Activated naive CD4-positive, alpha-beta T cell treated with anti-CD3 and anti-CD28 coated beads, Interleukin-2, amount 50 U/mL, for 24 hours (primary cell): ENCODE data around the gene SCYL1.

Experiments used
- H3K27ac Mint-ChIP-seq: one replicate; pipeline ENCODE4 v1.8.0; 2021; ENCODE audit warnings: mild to moderate bottlenecking, mixed read lengths
- H3K27me3 Mint-ChIP-seq: one replicate; pipeline ENCODE4 v1.8.0; 2021; ENCODE audit warnings: mixed read lengths
- H3K36me3 Mint-ChIP-seq: one replicate; pipeline ENCODE4 v1.8.0; 2021; ENCODE audit warnings: mixed read lengths
- H3K4me1 Mint-ChIP-seq: one replicate; pipeline ENCODE4 v1.8.0; 2021; ENCODE audit warnings: mixed read lengths
- H3K4me3 Mint-ChIP-seq: one replicate; pipeline ENCODE4 v1.8.0; 2021; ENCODE audit warnings: mild to moderate bottlenecking, mixed read lengths
- H3K9me3 Mint-ChIP-seq: one replicate; pipeline ENCODE4 v1.8.0; 2021; ENCODE audit warnings: mixed read lengths

The SCYL1 gene

DNA sequence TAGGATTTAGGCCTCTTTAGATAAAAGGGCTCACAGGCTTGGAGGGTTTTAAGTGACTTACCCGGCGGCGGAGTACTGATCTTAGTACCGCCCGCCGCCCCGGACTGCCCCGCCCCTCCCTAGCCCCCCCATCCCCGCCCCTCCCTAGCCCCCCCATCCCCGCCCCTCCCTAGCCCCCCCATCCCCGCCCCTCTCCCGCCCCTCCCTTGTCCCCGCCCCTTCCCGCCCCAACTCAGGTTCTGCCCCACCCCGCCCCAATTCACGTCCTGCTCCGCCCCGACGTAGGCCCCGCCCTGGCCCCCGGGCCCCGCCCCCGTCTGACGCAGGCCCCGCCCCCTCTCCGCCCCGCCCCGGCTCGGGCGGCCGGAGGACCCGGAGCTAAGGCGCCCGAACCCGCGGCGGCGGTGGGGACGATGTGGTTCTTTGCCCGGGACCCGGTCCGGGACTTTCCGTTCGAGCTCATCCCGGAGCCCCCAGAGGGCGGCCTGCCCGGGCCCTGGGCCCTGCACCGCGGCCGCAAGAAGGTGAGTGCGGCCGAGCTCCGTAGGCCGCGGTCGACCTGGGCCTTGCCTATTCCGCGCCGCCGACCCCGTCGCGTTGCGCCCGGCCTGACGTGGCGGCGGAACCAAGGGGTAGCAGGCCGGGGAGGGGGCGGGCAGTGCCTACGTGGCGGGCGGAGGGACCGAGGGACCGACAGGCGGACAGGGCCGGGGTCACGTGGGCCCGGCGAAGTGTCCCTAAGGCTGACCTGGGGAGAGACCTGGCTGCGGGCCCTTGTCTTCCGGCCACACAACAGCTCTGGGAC is at the start of gene SCYL1:
SCYL1 (plus strand) TSS at position 343 of the 805 bp plus-strand sequence; CDS start at position 414, 71 bp downstream.
- Mint-ChIP-seq H3K27ac (peak within 1 kb of the TSS; percentile 90), H3K9me3 (no peaks in the 10 kb centered on the region), H3K4me1 (peaks cover 56% of the 10 kb centered on the region), H3K36me3 (no peaks in the 10 kb centered on the region), H3K27me3 (no peaks in the 10 kb centered on the region), H3K4me3 (peak within 1 kb of the TSS; percentile 87)

DNA sequence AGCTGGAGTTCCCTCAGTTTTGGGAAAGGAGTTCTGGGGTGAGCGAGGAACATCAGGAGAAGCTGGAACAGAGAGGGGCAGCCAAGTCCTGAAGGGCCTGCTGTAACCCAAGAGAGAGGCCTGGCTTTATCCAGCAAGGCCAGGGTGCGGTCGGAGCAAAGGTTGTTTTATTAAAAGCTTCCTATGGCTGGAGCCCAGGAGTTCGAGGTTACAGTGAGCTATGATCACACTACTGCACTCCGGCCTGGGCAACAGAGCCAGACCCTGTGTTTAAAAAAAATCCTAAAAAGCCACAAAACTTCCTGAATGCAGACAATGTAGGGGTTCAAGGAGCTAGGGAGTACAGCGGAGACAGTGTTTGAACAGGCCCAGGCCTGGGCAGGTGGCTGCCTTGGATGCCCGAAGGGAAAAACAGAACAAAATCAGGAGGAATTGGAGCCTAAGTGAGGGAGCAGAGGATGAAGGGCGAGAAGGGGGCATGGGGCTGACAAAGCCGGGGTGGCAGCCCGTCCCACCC is 48.2 kb upstream of the SCYL1 start:
- Mint-ChIP-seq H3K27ac (peak overlapping the region; percentile 97), H3K9me3 (no peaks in the 10 kb centered on the region), H3K36me3 (no peaks in the 10 kb centered on the region), H3K4me3 (peak overlapping the region; percentile 94), H3K4me1 (peaks cover 10% of the 10 kb centered on the region), H3K27me3 (no peaks in the 10 kb centered on the region)

DNA sequence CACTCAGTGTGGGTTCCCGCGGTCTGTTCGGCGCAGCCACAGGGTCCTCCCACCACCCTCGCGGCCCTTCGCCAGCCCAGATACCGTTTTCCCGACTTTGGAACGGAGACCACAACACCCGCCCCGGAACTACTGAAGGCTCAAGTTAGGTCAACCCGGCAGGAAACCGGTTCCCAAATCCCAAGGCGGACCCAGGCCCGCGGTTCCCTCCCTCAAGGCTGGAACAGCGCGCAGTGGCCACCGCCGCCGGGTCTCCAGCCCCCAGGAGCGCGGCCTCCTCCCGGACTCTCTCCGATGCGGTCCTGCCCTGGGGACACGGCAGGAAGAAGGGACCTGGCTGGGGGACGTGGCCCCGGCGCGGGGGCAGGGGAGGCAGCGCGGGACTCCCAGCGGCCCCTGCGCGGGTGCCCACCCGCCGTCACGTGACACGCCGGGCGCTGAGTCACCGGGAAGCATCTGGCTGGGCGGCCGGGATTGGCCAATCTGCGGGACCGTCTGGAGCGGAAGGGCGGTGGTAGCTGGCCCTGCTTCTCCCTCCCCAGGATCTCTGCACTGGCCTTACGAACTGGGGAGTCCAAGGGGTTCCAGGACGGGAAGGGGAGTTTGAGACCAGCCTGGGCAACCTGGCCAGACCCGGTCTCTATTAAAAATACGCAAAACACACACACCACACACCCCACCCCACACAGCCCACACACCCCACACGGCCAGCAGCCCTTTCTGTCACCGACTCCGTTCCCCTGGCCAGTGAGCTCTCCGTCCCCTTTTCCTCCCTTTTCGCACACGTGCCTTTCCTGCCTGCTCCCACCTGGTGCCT is 47.5 kb upstream of the SCYL1 start:
- H3K27me3 Mint-ChIP-seq: no peaks in the 10 kb centered on the region
- peak overlapping the region; percentile 94 for H3K4me3 Mint-ChIP-seq
- no peaks in the 10 kb centered on the region for H3K9me3 Mint-ChIP-seq
- H3K4me1 Mint-ChIP-seq: peaks cover 4% of the 10 kb centered on the region
- peak overlapping the region; percentile 100 for H3K27ac Mint-ChIP-seq
- no peaks in the 10 kb centered on the region for H3K36me3 Mint-ChIP-seq

DNA sequence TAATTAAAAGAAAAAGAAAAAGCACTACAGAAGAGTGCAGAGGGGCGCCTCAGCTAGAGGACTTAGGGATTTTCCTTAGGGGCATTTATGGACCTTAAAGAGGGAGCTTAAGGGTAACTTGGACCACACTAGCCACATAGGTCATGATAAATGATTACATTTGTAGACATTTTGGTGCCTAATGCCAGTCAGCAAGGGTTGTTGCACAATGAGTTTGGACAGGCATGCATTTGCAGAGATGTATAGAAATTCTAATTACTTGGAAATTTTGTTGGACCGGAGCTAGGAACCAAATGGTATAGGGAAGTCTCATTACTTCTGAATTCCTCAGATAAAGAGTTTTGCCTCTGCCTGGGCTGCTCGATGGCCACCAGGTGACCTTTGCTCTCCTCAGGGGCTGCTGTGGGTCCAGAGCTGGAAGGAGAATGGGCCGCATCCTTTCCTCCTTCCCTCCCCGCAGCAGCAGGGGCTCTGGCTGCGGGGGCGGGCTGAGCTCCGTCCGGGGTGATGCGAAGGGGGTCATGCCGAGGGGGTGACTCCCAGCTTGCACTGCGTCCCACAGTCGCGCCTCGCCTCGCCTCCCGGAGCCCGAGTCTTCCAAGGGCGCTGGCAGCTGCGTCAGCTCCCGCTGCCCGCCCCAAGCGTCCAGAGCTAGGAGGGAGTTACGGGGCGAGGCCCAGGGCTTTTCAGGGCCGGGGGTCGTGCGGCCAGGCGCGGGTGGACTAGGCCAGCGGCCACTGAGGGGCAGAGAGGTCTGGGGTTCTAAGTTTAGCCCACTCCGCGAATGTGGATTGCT is 46.3 kb upstream of the SCYL1 start:
- Mint-ChIP-seq H3K27me3 (no peaks in the 10 kb centered on the region), H3K9me3 (no peaks in the 10 kb centered on the region), H3K36me3 (no peaks in the 10 kb centered on the region)

DNA sequence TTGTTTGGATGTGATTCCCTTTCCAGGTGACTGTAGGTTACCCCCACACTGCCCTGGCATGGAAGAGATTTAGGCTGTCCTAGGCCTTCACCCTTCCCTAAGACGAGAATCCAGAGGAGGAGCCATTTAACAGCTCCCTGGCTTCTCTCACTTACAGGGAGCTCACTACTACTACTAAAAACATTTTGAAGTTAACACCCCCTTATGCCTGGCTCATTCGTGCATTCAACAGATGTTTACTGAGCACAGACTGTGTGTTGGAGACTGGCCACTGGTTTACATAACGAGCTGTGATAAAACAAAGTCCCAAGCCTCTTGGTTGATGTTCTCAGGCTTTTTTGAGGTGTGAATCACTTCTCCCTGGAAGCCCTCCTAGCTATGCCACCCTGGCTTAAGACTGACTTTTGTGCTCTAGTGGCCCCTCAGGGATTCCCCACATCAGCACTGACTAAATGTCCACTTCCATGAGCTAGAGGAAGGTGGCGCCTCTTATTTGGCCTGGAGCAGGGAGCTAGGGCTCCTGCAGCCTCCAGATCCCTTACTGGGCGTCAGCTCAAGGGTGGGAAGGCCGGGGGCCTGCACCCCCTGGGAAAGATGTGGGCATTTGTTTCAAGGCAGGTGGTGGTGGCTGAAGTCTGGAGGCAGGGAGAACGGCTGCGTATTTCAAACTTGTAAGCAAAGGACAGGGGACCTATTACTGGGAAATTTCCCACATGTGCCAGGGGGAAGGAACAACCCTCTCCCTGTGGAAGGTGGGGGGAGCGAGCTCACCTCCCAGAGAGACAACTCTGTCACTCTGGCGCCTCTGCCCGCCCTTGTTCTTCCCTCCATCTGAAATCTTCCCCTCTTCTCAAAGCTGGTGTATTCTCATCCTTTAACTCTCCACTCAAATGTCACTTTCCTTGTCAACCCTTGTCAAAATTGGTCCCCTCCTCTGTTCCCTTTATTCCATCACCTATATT is 45.4 kb upstream of the SCYL1 start:
- Mint-ChIP-seq H3K4me1 (peaks cover 4% of the 10 kb centered on the region), H3K4me3 (no peak overlapping the region), H3K27ac (peak overlapping the region; percentile 14), H3K36me3 (no peaks in the 10 kb centered on the region), H3K9me3 (no peaks in the 10 kb centered on the region), H3K27me3 (no peaks in the 10 kb centered on the region)

More for the DNA sequence above, 46.3 kb upstream of the SCYL1 start:
- Mint-ChIP-seq H3K4me1 (peaks cover 4% of the 10 kb centered on the region), H3K4me3 (peak overlapping the region; percentile 39), H3K27ac (peak overlapping the region; percentile 72)

DNA sequence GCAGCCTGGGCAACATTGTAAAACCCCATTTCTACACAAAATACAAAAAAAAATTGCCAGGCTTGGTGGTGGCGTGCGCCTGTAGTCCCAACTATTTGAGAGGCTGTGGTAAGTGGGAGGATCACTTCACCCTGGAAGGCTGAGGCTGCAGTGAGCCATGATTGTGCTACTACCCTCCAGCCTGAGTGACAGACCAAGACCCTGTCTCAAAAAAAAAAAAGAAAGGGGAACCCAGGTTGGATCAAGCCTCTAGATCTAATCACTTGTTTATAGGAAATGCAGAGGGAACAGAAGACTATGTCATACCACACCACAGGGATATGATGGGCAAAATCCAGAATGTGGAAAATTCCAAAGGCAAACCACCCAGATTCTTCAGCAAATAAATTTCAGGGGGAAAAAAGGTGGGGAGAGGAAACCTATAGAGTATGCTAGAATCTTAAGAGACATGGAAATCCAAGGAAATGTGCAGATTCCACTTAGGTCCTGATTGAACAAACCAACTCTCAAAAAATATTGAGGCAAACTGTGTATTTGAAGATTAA is 42.5 kb upstream of the SCYL1 start:
- H3K9me3 Mint-ChIP-seq: no peaks in the 10 kb centered on the region
- H3K27ac Mint-ChIP-seq: peak overlapping the region; percentile 18
- H3K4me1 Mint-ChIP-seq: no peaks in the 10 kb centered on the region
- no peaks in the 10 kb centered on the region for H3K27me3 Mint-ChIP-seq
- H3K4me3 Mint-ChIP-seq: no peak overlapping the region
- no peaks in the 10 kb centered on the region for H3K36me3 Mint-ChIP-seq

DNA sequence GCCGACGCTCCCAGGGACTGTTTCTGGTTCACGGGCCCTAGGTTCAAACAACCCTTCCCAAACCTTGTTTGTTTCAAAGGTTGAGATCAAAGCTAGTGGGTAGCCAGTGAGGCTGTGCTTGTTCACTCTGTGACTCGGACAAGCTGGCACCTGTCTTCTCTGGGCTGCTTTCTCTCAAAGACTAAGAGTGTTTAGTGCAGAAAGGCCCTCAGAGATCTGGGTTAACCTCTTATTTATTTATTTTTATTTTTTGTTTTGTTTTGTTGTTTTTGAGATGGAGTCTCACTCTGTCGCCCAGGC is 39.0 kb upstream of the SCYL1 start:
- Mint-ChIP-seq H3K4me1 (peaks cover 12% of the 10 kb centered on the region), H3K4me3 (no peak overlapping the region), H3K27ac (no peak overlapping the region), H3K36me3 (no peaks in the 10 kb centered on the region), H3K27me3 (no peaks in the 10 kb centered on the region), H3K9me3 (no peaks in the 10 kb centered on the region)

DNA sequence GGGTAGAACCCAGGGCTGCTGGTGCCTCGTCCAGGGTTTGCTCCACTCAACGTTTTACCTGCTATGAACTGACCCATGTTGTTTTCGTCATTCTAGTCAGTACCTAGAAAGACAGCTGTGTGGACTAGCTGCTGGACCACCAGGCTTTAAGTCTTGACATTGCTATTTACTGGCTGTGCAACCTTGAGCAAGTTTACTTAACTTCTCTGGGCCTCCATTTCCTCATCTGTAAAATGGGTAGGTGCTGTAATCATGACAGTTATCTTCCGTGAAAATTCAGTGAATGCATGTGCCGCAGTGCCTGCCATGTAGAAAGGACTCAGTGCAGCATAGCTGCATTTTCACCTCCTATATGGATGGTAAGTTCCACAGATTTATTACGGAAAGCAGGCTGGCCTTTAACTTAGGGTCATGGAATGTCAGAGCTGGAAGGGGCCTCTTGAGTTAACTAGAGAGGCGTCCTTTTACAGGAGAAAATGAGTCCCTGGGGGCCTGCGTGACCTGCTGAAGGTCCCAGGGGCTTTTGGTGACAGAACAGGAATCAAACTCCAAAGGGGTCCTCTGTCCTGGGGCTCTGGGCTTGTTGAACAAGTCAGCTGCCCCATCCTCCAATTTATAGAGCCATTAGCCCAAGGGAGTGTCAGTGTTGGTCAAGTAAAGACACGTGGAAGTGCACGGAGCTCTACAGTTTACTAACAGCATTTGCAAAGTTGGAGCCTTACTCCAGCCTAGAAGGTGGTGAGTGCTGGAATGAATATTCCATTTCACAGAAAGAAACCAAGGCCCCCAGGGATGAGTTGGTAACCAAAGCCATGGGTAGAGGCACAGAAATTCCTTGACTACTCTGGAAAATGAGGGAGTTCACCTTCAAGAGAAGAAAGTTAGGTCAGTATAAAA is 38.1 kb upstream of the SCYL1 start:
- peaks cover 12% of the 10 kb centered on the region for H3K4me1 Mint-ChIP-seq
- H3K9me3 Mint-ChIP-seq: no peaks in the 10 kb centered on the region
- no peaks in the 10 kb centered on the region for H3K36me3 Mint-ChIP-seq
- no peak overlapping the region for H3K4me3 Mint-ChIP-seq
- no peaks in the 10 kb centered on the region for H3K27me3 Mint-ChIP-seq
- no peak overlapping the region for H3K27ac Mint-ChIP-seq

DNA sequence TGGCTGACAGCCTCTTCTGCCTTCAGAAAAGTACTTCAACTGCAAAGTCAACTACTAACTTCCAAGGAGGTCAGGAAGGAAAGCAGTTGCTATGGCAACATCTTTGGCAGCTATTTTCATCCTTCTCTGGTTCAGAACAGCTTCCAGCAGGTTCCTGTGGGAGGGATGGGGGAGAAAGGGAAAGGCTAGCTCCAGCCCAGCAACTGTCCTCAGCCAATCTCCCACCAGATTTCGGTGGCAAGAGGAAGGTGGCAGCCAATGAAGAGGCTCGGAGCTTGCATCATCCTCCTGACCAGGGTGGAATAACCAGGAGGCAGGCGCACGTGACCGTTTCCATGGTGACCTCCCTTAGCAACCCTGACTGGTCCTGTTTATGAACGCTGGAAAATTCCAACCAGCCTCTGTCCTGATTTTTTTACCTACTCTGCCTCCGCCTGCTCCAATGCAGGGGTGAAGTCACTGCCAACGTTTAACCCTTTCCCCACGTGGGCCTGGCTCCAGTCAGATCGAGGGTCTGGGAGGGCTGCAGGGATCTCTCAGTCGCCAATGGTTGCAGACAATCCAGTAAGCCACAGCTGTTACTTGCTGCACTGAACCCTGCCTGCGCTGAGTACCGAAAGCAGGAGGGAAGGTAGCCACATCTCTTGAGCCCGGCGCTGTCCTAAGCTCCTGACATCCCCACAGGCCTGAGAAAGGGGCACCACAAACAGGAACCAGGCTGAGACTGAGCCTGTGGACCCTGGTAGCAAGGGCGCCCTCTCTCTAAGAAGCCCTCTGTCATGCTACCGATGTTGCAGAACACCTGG is 37.2 kb upstream of the SCYL1 start:
- no peaks in the 10 kb centered on the region for H3K36me3 Mint-ChIP-seq
- peak overlapping the region; percentile 51 for H3K27ac Mint-ChIP-seq
- H3K4me1 Mint-ChIP-seq: peaks cover 19% of the 10 kb centered on the region
- H3K9me3 Mint-ChIP-seq: no peaks in the 10 kb centered on the region
- no peak overlapping the region for H3K4me3 Mint-ChIP-seq
- H3K27me3 Mint-ChIP-seq: no peaks in the 10 kb centered on the region

DNA sequence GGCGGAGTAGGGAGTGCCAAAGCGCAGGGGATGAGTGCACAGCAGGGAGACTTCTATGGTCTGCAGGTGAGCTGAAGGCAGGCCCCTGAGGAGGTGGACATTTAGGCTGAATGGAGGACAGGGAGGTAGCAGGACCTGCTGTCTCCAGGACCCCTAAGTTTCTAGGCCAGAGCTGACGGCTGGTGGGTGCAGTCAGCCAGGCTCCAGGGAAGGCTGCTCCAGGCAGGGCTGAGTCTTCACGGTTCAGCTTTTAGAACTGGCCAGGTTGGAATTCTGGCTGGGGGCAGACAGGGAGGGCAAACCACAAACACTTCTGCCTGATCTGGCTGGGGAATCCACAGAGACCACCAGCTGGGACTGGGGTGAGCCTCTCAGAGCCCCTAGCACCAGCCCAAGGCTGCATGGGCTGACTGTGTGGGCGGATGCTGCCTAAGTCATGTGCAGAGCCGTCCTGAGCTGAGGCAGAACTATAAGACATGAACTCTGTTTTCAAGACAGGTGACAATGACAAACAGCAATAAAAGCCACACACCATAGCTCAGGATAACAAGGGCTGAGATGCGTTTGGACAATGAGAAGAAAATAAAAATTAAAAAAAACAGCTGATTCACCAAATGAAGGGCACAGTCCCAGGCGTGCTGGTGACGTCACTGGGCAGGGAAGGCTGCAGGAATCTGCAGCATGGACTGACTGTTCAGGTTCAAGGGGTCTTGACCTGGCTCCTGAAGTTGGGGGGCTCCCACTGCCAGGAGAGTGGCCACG is 36.4 kb upstream of the SCYL1 start:
- peaks cover 2% of the 10 kb centered on the region for H3K36me3 Mint-ChIP-seq
- H3K4me1 Mint-ChIP-seq: peaks cover 26% of the 10 kb centered on the region
- H3K9me3 Mint-ChIP-seq: no peaks in the 10 kb centered on the region
- peak overlapping the region; percentile 62 for H3K27ac Mint-ChIP-seq
- no peaks in the 10 kb centered on the region for H3K27me3 Mint-ChIP-seq
- no peak overlapping the region for H3K4me3 Mint-ChIP-seq

DNA sequence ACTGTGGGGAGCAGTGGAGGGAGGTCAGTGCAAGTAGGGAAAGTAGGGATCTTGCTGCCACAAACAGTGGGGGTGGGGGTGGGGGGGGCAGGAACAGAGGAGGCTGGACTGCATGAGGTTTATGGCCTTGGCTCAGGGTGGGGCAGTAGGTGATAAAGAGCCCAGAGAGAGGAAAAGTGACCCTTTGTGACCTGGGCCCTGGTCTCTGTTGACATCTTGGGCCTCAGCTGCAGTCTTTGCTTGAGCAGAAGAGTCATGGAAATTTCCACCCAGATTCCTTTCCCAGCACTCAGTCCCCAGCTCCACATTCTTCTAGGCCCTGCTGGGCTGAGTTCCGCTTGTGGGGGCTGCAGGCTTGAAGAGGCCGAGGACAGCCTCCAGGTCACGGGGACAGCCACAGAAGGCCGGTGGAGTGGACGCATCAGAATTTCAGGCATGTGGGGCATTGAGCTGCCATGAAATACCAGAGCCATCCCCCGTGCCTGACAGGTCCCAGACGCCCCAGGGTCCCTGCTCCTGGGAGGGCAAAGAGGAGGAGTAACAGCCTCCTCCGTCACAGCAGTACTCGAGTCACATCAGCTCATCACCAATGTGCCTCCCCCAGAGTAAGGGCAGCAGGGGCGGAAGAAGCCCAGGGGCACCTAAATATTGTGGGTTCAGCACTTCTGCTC is 35.7 kb upstream of the SCYL1 start:
- Mint-ChIP-seq H3K27me3 (no peaks in the 10 kb centered on the region), H3K36me3 (peaks cover 2% of the 10 kb centered on the region), H3K9me3 (no peaks in the 10 kb centered on the region), H3K27ac (peak overlapping the region; percentile 62), H3K4me3 (no peak overlapping the region), H3K4me1 (peaks cover 26% of the 10 kb centered on the region)

DNA sequence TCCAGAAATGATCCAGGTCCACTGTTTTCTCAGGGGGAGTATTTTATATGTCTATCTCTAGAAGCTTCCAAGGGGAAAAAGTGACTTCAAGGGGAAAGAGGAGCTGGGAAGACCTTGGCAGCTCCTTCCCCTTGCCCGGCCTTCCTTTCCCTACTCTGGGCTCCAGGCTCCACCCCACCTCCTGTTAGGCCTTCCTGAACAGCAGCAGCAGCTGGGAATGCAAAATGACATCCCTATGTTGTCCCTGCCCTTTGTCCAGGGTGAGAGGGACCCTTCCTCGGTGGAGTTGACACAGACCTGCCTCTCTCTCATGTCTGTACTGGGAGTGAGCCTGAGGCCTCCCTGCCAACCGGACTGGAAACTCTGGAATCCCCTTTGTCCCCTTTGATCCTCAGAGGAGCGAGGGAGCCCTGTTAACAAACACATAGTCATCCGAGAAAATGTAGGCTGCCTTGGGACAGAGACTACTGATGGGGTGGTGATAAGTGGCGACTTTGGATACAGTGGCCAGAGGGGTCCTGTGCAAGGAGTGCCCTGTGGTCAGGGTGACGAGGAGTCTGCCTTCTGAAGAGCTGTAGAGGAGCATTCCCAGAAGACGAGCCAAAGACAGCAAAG is 35.1 kb upstream of the SCYL1 start:
- H3K27ac Mint-ChIP-seq: no peak overlapping the region

More for the DNA sequence above, 35.1 kb upstream of the SCYL1 start:
- peaks cover 31% of the 10 kb centered on the region for H3K4me1 Mint-ChIP-seq
- no peaks in the 10 kb centered on the region for H3K27me3 Mint-ChIP-seq
- H3K36me3 Mint-ChIP-seq: peaks cover 2% of the 10 kb centered on the region
- H3K4me3 Mint-ChIP-seq: no peak overlapping the region
- no peaks in the 10 kb centered on the region for H3K9me3 Mint-ChIP-seq
